ENCODE results near the gene ROCK2.
"Not testable (repeated sequence)": the region's sequence is repeated elsewhere in the genome, so short reads cannot be mapped to it uniquely, and the experiment has no call there.

ROCK2 gene

GRCh38 chr2:11166476-11166875 lies 178.0 kb downstream of the ROCK2 start:
- DNase-seq: no peak

GRCh38 chr2:11165046-11165445 lies 179.4 kb downstream of the ROCK2 start:
- DNase-seq: not testable (repeated sequence)

- no peak for DNase-seq
Measured at GRCh38 chr2:11163439-11164317, 180.8 kb downstream of the ROCK2 start.

- no peak for DNase-seq
Measured at GRCh38 chr2:11161747-11162146, 182.7 kb downstream of the ROCK2 start.

- no peak for DNase-seq
Measured at GRCh38 chr2:11160731-11161455, 183.5 kb downstream of the ROCK2 start.

GRCh38 chr2:11160256-11160655 lies 184.2 kb downstream of the ROCK2 start:
- DNase-seq: no peak

- DNase-seq: no peak
Measured at GRCh38 chr2:11159574-11160170, 184.8 kb downstream of the ROCK2 start.

GRCh38 chr2:11158916-11159573 lies 185.4 kb downstream of the ROCK2 start:
- no peak for DNase-seq

GRCh38 chr2:11157731-11158130 lies 186.7 kb downstream of the ROCK2 start:
- no peak for DNase-seq

- DNase-seq: no peak
Measured at GRCh38 chr2:11157296-11157695, 187.1 kb downstream of the ROCK2 start.

- DNase-seq: no peak
Measured at GRCh38 chr2:11156396-11157075, 187.9 kb downstream of the ROCK2 start.

- peak; percentile 44 for DNase-seq
Measured at GRCh38 chr2:11155381-11156035, 188.9 kb downstream of the ROCK2 start, which contains the start of gene SLC66A3. Gene SLC66A3, plus strand, starts transcription at chr2:11155467. Its CDS starts 80 bp downstream, at chr2:11155547.

- DNase-seq: peak; percentile 44
Measured at GRCh38 chr2:11154923-11155380, 189.5 kb downstream of the ROCK2 start.

GRCh38 chr2:11154016-11154922 lies 190.2 kb downstream of the ROCK2 start:
- no peak for DNase-seq

- no peak for DNase-seq
Measured at GRCh38 chr2:11152591-11152990, 191.8 kb downstream of the ROCK2 start.

GRCh38 chr2:11147263-11147662 lies 197.2 kb downstream of the ROCK2 start:
- DNase-seq: no peak

- DNase-seq: no peak
Measured at GRCh38 chr2:11146076-11146475, 198.4 kb downstream of the ROCK2 start.

- DNase-seq: no peak
Measured at GRCh38 chr2:11145350-11145749, 199.1 kb downstream of the ROCK2 start.

- DNase-seq: no peak
Measured at GRCh38 chr2:11144738-11145079, 199.7 kb downstream of the ROCK2 start.

GRCh38 chr2:11144077-11144737 lies 200.2 kb downstream of the ROCK2 start:
- DNase-seq: no peak

Data from NCI-H1417 treated with DMSO at 0.1 percent for 48 hours (cell line).